Myocyte (in vitro differentiated cells): Measurements from ENCODE around the gene SND1. TPM values are rescaled to one million over a fixed set of nuclear protein-coding genes. Genes with fewer than 3 reads are reported as not detected.
"Not testable (repeated sequence)": the region's sequence is repeated elsewhere in the genome, so short reads cannot be mapped to it uniquely, and the experiment has no call there.

Source experiments
- DNase-seq: peaks from one replicate; pipeline ENCODE4 v3.0.0-alpha.2; 2012; ENCODE audit warnings: low read depth
- total RNA-seq: library from RNA; depleted of rRNA; stranded (reverse); fragments of >200 nt; gene quantifications from 2 replicates; pipeline ENCODE4 v1.2.3, GENCODE V29; 2014

The SND1 gene
- total RNA-seq, 1 donor from 2014 or later = 218 TPM

GRCh38 chr7:127652333-127653248, 597 bp downstream of the SND1 start:
- peak; percentile 20 for DNase-seq

GRCh38 chr7:127653396-127653795, 1.4 kb downstream of the SND1 start:
- no peak for DNase-seq

- peak; percentile 57 for DNase-seq
These were observed 2.7 kb downstream of the SND1 start for GRCh38 chr7:127654404-127655394.

DNA sequence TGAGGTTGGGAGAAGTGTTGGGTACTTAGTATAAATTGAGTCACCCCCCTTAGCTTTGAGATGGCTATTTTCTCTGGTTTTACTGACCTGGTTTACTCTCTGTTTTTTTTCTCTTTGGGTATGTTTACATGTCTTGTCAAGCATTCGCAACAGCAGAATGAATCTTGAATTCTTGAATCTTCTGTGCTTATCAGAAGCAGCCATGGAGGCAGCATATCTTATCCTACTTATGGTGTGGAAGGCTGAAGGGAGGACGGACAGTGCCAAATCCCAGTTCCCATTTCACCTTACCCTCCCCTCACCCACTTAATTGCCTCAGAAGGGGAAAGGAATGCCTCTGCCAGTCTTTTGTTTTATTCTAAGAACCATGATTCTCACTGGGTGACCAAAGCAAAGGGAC, 3.7 kb downstream of the SND1 start:
- DNase-seq = no peak

DNA sequence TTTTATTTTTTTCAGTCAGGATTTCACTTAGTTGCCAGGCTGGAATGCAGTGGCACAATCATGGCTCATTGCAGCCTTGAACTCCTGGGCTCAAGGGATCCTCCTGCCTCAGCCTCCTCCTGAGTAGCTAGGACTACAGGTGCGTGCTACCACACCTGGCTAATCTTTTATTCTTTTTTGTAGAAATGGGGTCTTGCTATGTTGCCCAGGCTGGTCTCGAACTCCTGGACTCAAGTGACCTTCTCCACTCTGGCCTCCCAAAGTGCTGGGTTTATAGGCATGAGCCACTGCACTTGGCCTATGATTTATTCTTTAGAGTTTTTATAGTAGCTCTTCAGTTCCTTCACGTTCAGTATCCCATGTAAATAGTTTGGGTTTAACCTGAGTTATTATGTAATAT, 5.5 kb downstream of the SND1 start:
- no peak for DNase-seq

DNA sequence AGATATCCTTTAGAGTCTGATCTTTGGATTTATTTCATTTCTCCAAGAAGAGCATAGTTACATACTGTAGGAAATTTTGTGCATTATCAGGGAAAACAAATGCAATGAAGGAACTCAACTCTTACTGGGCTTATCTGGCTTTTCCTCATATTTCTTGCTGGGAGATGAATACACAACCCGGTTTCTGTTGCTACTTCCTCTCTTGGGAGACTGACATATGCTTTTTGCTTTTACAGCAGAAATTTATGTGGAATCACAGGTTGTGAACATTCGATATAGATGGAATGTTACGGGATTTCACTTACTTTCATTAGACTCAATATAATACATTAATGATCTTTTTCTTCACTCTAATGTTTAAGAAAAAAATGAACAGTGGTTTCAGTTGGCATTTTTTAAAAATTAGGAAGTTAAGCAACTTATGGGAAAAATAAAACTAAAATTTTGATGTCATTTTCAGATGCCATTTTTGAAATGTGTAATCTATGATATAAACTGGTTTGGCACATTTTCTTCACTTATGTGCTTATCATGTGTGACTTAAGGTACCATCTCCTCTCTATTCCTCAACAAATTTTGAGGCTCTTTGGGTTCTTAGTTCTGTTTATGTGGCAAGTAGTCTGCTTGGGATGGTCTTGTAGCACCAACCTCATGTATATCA, 7.1 kb downstream of the SND1 start:
- DNase-seq = no peak

GRCh38 chr7:127665922-127666321, 13.9 kb downstream of the SND1 start:
- no peak for DNase-seq

GRCh38 chr7:127666602-127667001, 14.6 kb downstream of the SND1 start:
- no peak for DNase-seq

GRCh38 chr7:127667017-127667670, 15.2 kb downstream of the SND1 start:
- peak; percentile 40 for DNase-seq

DNA sequence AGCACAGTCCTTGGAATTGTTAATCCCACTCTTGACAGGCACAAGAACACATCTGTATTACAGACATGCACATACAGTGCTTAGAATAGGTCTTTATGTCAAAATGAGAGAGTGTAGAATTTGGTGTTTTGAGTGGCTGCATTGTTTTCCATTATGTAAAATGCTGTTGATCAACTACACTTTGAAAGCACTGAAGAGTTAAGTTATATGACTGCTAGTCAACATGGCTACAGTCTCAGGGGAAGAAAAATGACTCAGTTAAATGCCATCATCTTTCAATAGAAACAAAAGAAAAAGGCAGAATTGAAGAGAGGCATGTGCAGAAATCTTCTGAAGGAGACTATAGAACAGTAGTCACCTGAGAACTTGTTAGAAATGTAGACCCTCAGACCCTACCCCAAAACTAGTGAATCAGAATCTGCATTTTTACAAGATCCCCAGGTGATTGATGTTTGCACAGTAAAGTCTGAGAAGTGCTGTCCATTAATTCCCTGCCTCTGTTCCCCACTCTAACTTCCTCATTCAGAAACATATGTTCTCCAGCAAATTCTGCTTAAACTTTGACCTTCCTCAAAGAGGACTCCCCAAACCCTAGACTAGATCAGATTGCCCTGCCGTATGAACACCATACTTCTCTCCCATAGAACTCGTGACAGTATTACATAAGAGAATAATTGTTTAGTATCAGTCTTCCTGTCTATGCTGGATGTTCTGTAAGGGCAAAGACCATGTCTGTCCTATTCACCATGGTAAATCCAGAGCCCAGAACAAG, 16.0 kb downstream of the SND1 start:
- DNase-seq = no peak

- no peak for DNase-seq
These were observed 19.3 kb downstream of the SND1 start for GRCh38 chr7:127671341-127671740.

DNA sequence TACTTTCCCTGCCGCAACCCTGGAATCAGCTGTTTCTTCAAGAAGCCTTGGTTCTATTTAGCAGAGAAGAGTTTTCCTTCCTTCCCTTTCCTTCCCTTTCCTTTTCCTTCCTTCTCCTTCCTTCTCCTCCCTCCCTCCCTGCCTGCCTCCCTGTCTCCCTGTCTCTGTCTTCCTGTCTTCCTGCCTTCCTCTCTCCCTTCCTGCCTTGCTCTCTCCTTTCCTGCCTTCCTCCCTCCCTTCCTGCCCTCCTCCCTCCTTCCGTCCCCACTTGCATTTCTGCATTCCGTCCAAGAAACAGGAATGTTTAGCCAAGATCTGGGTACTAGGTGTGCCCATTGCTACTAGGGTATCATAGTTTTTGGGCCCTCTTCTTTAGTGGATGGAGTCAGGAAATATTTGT, 21.9 kb downstream of the SND1 start:
- no peak for DNase-seq

GRCh38 chr7:127674361-127674760, 22.4 kb downstream of the SND1 start:
- no peak for DNase-seq

DNA sequence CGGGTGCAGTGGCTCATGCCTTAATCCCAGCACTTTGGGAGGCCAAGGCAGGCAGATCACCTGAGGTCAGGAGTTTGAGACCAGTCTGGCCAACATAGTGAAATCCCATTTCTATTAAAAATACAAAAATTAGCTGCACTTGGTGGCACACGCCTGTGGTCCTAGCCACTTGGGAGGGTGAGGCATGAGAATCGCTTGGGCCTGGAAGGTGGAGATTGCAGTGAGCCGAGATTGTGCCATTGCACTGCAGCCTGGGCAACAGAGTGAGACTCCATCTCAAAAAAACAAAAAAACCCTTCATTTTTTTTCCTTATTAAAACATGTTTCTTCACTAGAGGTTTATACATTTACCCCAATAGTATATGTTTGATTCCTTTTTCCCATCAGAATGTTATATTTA, 22.9 kb downstream of the SND1 start:
- not testable (repeated sequence) for DNase-seq

- no peak for DNase-seq
These were observed 23.7 kb downstream of the SND1 start for GRCh38 chr7:127675721-127676120.

DNA sequence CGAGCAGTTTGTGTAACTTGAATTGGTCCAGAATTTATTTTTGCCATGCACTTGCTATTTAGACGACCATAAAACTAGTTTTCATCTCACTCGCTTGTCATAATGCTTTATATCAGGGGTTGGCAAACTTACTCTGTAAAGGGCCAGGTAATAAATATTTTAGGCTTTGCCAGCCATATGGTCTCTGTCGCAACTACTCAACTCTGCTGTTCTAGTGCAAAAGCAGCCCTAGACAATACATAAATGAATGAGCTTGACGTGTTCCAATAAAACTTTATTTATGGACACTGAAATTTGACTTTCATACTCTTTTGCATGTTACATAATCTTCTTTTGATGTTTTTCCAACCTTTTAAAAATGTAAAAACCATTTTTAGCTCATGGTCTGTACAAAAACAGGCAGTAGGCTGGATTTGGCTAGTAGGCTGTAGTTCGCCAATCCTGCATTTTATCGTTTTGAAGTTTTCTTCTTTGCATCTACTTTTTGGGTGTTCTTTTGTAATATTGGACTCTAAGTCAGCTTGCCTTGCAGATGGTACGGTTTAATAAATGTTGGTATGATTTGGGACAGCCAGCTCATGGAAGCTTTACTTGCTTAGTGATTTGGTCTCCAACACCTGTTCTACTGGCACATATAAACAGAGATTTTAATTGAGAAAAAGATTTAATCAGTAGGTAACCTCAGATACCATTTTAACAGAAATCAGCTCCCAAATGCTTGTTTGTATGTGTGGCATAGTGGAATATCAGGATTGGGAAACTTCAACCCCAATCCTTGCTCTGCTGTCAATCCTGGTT, 25.6 kb downstream of the SND1 start:
- no peak for DNase-seq

DNA sequence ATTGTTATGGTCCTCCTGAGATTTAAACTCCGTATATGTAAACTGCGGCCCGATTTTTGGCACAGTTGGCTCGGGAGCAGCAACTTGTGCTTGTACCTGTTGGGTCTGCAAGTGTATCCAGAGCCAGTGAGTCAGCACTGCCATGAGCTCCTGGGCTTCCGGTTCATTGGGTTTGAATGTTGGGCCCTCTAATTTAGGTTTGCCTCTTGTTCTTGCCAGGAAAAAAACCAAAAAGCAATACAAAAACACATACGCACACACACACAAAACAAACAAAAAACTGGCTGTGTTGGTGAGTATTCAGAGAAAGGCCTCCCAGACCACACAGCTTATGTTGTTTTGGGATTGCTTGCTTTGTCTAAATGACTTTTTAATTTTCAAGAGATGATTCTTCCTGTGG, 26.3 kb downstream of the SND1 start:
- no peak for DNase-seq

DNA sequence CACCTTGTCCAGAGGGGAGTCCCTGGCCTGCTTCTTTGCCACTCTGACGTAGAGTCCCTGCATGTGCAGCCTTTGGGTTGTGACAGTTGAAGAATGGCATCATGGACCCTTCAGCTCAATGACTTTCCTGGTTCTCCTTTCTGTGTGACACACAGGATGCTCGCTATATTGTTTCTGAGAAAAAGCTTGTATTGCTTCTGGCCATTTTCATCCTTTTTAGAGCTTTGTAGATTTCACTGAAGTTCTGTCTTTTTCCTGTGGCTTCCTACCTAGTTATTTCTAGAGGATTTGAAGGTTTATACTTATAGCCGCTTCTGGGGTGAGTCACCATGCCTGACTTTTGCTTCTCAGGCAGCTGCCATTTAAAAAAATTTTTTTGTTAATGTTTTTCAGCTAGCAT, 27.0 kb downstream of the SND1 start:
- DNase-seq = peak; percentile 21

DNA sequence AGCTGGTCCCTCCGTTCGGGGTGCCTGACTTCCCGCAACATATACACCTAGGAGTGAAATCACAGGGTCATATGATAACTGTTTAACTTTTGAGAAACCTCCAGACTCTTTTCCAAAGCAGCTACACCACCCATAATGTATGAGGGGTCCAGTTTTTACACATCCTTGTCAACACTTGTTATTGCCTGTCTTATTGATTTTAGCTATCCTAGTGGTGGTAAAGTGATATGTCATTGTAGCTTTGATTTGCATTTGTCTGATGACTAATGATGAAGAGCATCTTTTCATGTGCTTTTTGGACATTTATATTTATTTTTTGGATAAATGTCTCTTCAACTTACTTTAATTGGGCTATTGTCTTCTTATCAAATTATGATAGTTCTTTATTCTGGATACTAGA, 29.0 kb downstream of the SND1 start:
- no peak for DNase-seq
